H54 (cell line): ENCODE results near the gene NEK5.
"Not testable (repeated sequence)": the region's sequence is repeated elsewhere in the genome, so short reads cannot be mapped to it uniquely, and the experiment has no call there.

Experiments used
- DNase-seq: peaks from one replicate; pipeline ENCODE4 v3.0.0; 2011; ENCODE audit warnings: low spot score, mixed read lengths; ENCODE audit not compliant: insufficient read length
- FAIRE-seq: peaks from 3 replicates; lab custom pipeline; 2011; peaks lifted over from hg19 to GRCh38; lab: Jason Lieb, UNC
- POLR2A ChIP-seq: IDR thresholded peaks from 2 replicates; pipeline ENCODE4 v1.6.1; 2011; ENCODE audit warnings: low read depth, mild to moderate bottlenecking, low read length

NEK5 gene

GRCh38 chr13:52118095-52118494 lies 10.8 kb downstream of the NEK5 start:
- FAIRE-seq (no peak), DNase-seq (no peak)
- TF ChIP-seq POLR2A = no peak

- DNase-seq = no peak
- no peak for FAIRE-seq
- TF ChIP-seq POLR2A = no peak
These were observed 16.3 kb downstream of the NEK5 start for GRCh38 chr13:52112591-52112990.

GRCh38 chr13:52109116-52109670 lies 19.7 kb downstream of the NEK5 start:
- FAIRE-seq (no peak), DNase-seq (no peak)
- no peak for TF ChIP-seq POLR2A

- no peak for FAIRE-seq
- no peak for DNase-seq
- TF ChIP-seq POLR2A = no peak
These were observed 23.0 kb downstream of the NEK5 start for GRCh38 chr13:52105841-52106240.

- no peak for TF ChIP-seq POLR2A
- FAIRE-seq (no peak), DNase-seq (no peak)
These were observed 24.2 kb downstream of the NEK5 start for GRCh38 chr13:52104624-52105023.

- no peak for TF ChIP-seq POLR2A
- FAIRE-seq (no peak), DNase-seq (no peak)
These were observed 25.5 kb downstream of the NEK5 start for GRCh38 chr13:52103386-52103785.

GRCh38 chr13:52102423-52102822 lies 26.4 kb downstream of the NEK5 start:
- FAIRE-seq, DNase-seq: not testable (repeated sequence)

GRCh38 chr13:52097197-52097596 lies 31.7 kb downstream of the NEK5 start:
- DNase-seq = no peak
- FAIRE-seq = no peak
- TF ChIP-seq POLR2A = no peak

GRCh38 chr13:52096748-52097147 lies 32.1 kb downstream of the NEK5 start:
- no peak for FAIRE-seq
- TF ChIP-seq POLR2A = no peak

GRCh38 chr13:52096062-52096461 lies 32.8 kb downstream of the NEK5 start:
- TF ChIP-seq POLR2A = no peak
- no peak for DNase-seq
- FAIRE-seq = no peak

More at GRCh38 chr13:52096748-52097147, 32.1 kb downstream of the NEK5 start:
- DNase-seq = no peak

GRCh38 chr13:52092087-52092486 lies 36.8 kb downstream of the NEK5 start:
- FAIRE-seq (no peak), DNase-seq (no peak)
- TF ChIP-seq POLR2A = no peak

- TF ChIP-seq POLR2A = no peak
- FAIRE-seq (no peak), DNase-seq (no peak)
These were observed 37.4 kb downstream of the NEK5 start for GRCh38 chr13:52091473-52091872.

- no peak for FAIRE-seq
- no peak for DNase-seq
- no peak for TF ChIP-seq POLR2A
These were observed 43.5 kb downstream of the NEK5 start for GRCh38 chr13:52085421-52085820.

- not testable (repeated sequence) for DNase-seq, FAIRE-seq
These were observed 43.9 kb downstream of the NEK5 start for GRCh38 chr13:52084981-52085380.

GRCh38 chr13:52082601-52083000 lies 46.3 kb downstream of the NEK5 start:
- no peak for DNase-seq
- no peak for TF ChIP-seq POLR2A
- FAIRE-seq = no peak

- not testable (repeated sequence) for FAIRE-seq, DNase-seq
These were observed 49.0 kb downstream of the NEK5 start for GRCh38 chr13:52079891-52080290.
